H1 (cell line): Measurements from ENCODE around the gene RAD23A. TPM values are rescaled to one million over a fixed set of nuclear protein-coding genes. Genes with fewer than 3 reads are reported as not detected.

ENCODE experiments used
- CTCF ChIA-PET: fragments of 300-600 bp; sonication (Branson Sonifier 250); formaldehyde crosslinking; loops from one replicate; lab custom pipeline; 2021; ENCODE audit not compliant: partially characterized antibody; lab: Charles Lee
- POLR2A ChIA-PET: fragments of 300-600 bp; sonication (Branson Sonifier 250); formaldehyde crosslinking; loops from one replicate; lab custom pipeline; 2021; ENCODE audit warnings: inconsistent platforms; ENCODE audit not compliant: partially characterized antibody; lab: Charles Lee
- DNase-seq, 2 experiments: peaks; one replicate each; pipeline versions ENCODE4 v3.0.0 to v3.0.0-alpha.2; 2010 to 2022; ENCODE audit warnings: low spot score in 2 of 2, low read depth in 1 of 2, mixed read lengths in 1 of 2
- FAIRE-seq: peaks from 2 replicates; lab custom pipeline; 2011; peaks lifted over from hg19 to GRCh38; lab: Jason Lieb, UNC
- H2AFZ ChIP-seq: 2 replicates; pipeline ENCODE4 v1.8.1; 2012; ENCODE audit warnings: low read length, inconsistent platforms
- H2AK5ac ChIP-seq: 2 replicates; pipeline ENCODE4 v1.6.1; 2013; ENCODE audit warnings: low read depth, low read length
- H2BK120ac ChIP-seq: replicated peaks from 2 replicates; pipeline ENCODE3; 2013; ENCODE audit warnings: low read depth, low read length, inconsistent platforms
- H2BK12ac ChIP-seq: 2 replicates; pipeline ENCODE4 v1.6.1; 2013; ENCODE audit warnings: low read depth, low read length
- H2BK15ac ChIP-seq: 2 replicates; pipeline ENCODE4 v1.6.1; 2013; ENCODE audit warnings: low read length
- H2BK20ac ChIP-seq: 2 replicates; pipeline ENCODE4 v1.6.1; 2013; ENCODE audit warnings: low read length
- H2BK5ac ChIP-seq: 2 replicates; pipeline ENCODE4 v1.6.1; 2013; ENCODE audit warnings: low read depth, low read length
- H3K14ac ChIP-seq: 2 replicates; pipeline ENCODE4 v1.6.1; 2013; ENCODE audit warnings: inconsistent platforms; ENCODE audit not compliant: insufficient read length
- H3K18ac ChIP-seq: 2 replicates; pipeline ENCODE4 v1.6.1; 2013; ENCODE audit warnings: low read length; ENCODE audit errors: extremely low read depth
- H3K23ac ChIP-seq: 2 replicates; pipeline ENCODE4 v1.6.1; 2013; ENCODE audit warnings: inconsistent platforms; ENCODE audit not compliant: insufficient read length
- H3K23me2 ChIP-seq: 2 replicates; pipeline ENCODE4 v1.6.1; 2013; ENCODE audit warnings: low read depth, low read length
- H3K27ac ChIP-seq: 2 replicates; pipeline ENCODE4 v1.6.1; 2011; ENCODE audit warnings: low read depth, low read length, inconsistent platforms
- H3K27me3 ChIP-seq, 4 experiments: replicated peaks in 1 of 4; 1 replicate in 1 of 4; 2 replicates in 3 of 4; pipeline versions ENCODE4 v1.6.1 to v1.8.1; 2011 to 2013; ENCODE audit warnings: low read length in 3 of 4, mild to moderate bottlenecking in 3 of 4, inconsistent platforms in 2 of 4, mixed read lengths in 2 of 4, moderate library complexity in 1 of 4; ENCODE audit not compliant: control insufficient read depth in 3 of 4, insufficient read depth in 3 of 4; ENCODE audit errors: extremely low read depth in 1 of 4
- H3K36me3 ChIP-seq, 4 experiments: 2 replicates each; pipeline versions ENCODE4 v1.6.1 to v1.8.1; 2011 to 2013; ENCODE audit warnings: mild to moderate bottlenecking in 4 of 4, low read length in 3 of 4, moderate library complexity in 2 of 4, control low read depth in 1 of 4, inconsistent platforms in 1 of 4; ENCODE audit not compliant: insufficient read depth in 4 of 4, control insufficient read depth in 2 of 4
- H3K4ac ChIP-seq: replicated peaks from 2 replicates; pipeline ENCODE3; 2013; ENCODE audit warnings: low read length, low read depth, mixed read lengths, inconsistent platforms; ENCODE audit not compliant: insufficient read length
- H3K4me1 ChIP-seq, 4 experiments: replicated peaks in 1 of 4; 1 replicate in 1 of 4; 2 replicates in 3 of 4; pipeline versions ENCODE4 v1.6.1 to v1.8.1; 2011 to 2013; ENCODE audit warnings: low read length in 3 of 4, inconsistent platforms in 2 of 4, mixed read lengths in 1 of 4; ENCODE audit not compliant: insufficient read depth in 4 of 4, control insufficient read depth in 3 of 4
- H3K4me2 ChIP-seq, 2 experiments: 2 replicates each; pipeline versions ENCODE4 v1.6.1 to v1.8.1; 2011 to 2013; ENCODE audit warnings: low read depth in 2 of 2, low read length in 2 of 2, control low read depth in 1 of 2, inconsistent platforms in 1 of 2, mild to moderate bottlenecking in 1 of 2; ENCODE audit not compliant: insufficient read depth in 1 of 2
- H3K4me3 ChIP-seq, 4 experiments: fragments of 200-600, 300-600 bp in 1 of 4; sonication (generic), shearing (Covaris generic), sonication (Bioruptor Twin) in 1 of 4; 2 replicates each; pipeline versions ENCODE4 v1.5.1 to v1.8.1; 2011 to 2016; ENCODE audit warnings: low read length in 4 of 4, low read depth in 3 of 4, control low read depth in 2 of 4, inconsistent platforms in 2 of 4, mild to moderate bottlenecking in 2 of 4, mixed read lengths in 1 of 4, moderate library complexity in 1 of 4; ENCODE audit not compliant: insufficient read depth in 2 of 4; ENCODE audit errors: extremely low read depth in 1 of 4
- H3K56ac ChIP-seq: replicated peaks from 2 replicates; pipeline ENCODE3; 2013; ENCODE audit warnings: low read depth, mild to moderate bottlenecking, mixed read lengths, low read length, inconsistent platforms; ENCODE audit not compliant: insufficient read length
- H3K79me1 ChIP-seq: 2 replicates; pipeline ENCODE4 v1.6.1; 2013; ENCODE audit warnings: low read depth, low read length, control low read depth
- H3K79me2 ChIP-seq, 2 experiments: 2 replicates each; pipeline versions ENCODE4 v1.6.1 to v1.8.1; 2012 to 2013; ENCODE audit warnings: low read length in 2 of 2, mild to moderate bottlenecking in 2 of 2, inconsistent platforms in 1 of 2; ENCODE audit not compliant: insufficient read depth in 2 of 2, control insufficient read depth in 1 of 2
- H3K9ac ChIP-seq, 4 experiments: replicated peaks in 1 of 4; 1 replicate in 1 of 4; 2 replicates in 3 of 4; pipeline versions ENCODE4 v1.6.1 to v1.8.1; 2011 to 2013; ENCODE audit warnings: low read depth in 3 of 4, low read length in 3 of 4, control low read depth in 2 of 4, mild to moderate bottlenecking in 2 of 4, moderate library complexity in 2 of 4, inconsistent platforms in 1 of 4; ENCODE audit errors: extremely low read depth in 1 of 4
- H3K9me3 ChIP-seq, 2 experiments: 2 replicates each; pipeline versions ENCODE4 v1.6.1 to v1.8.1; 2012 to 2013; ENCODE audit warnings: mild to moderate bottlenecking in 2 of 2, moderate library complexity in 2 of 2, control low read depth in 1 of 2, inconsistent platforms in 1 of 2, low read depth in 1 of 2, low read length in 1 of 2, mixed read lengths in 1 of 2; ENCODE audit not compliant: insufficient read depth in 2 of 2
- H4K20me1 ChIP-seq, 2 experiments: replicated peaks in 1 of 2; 2 replicates each; pipeline versions ENCODE3 to v1.8.1; 2011 to 2013; ENCODE audit warnings: inconsistent platforms in 2 of 2, low read length in 2 of 2, mild to moderate bottlenecking in 1 of 2; ENCODE audit not compliant: insufficient read depth in 2 of 2, control insufficient read depth in 1 of 2
- H4K5ac ChIP-seq: 2 replicates; pipeline ENCODE4 v1.6.1; 2013; ENCODE audit warnings: low read length, low read depth, mixed read lengths, inconsistent platforms; ENCODE audit not compliant: insufficient read length
- H4K8ac ChIP-seq: 2 replicates; pipeline ENCODE4 v1.8.0; 2013; ENCODE audit warnings: mild to moderate bottlenecking, moderate library complexity, low read length, inconsistent platforms; ENCODE audit not compliant: insufficient read depth; ENCODE audit errors: extremely low read depth
- H4K91ac ChIP-seq: replicated peaks from 2 replicates; pipeline ENCODE3; 2013; ENCODE audit warnings: low read length, mixed read lengths, inconsistent platforms; ENCODE audit not compliant: insufficient read length
- POU5F1 ChIP-seq: IDR thresholded peaks from 2 replicates; pipeline ENCODE4 v1.6.1; 2011; ENCODE audit warnings: low read depth, mild to moderate bottlenecking, low read length, moderate library complexity
- SP2 ChIP-seq: IDR thresholded peaks from 2 replicates; pipeline ENCODE4 v1.6.1; 2012; ENCODE audit warnings: mild to moderate bottlenecking, low read length, inconsistent platforms
- SP4 ChIP-seq: IDR thresholded peaks from 2 replicates; pipeline ENCODE4 v1.6.1; 2012; ENCODE audit warnings: low read length, inconsistent platforms
- WGBS, 2 experiments: shearing (Covaris generic) in 1 of 2; methylation state at CpG; one replicate each; pipeline versions ENCODE4 v1.1.6 to v1.1.7; 2013 to 2015; ENCODE audit warnings: low lambda C conversion rate in 2 of 2, mixed read lengths in 2 of 2, inconsistent platforms in 1 of 2, low coverage in 1 of 2, missing lambda C conversion rate in 1 of 2; ENCODE audit not compliant: insufficient replicate concordance in 2 of 2, insufficient coverage in 1 of 2, insufficient read length in 1 of 2; ENCODE audit errors: extremely low coverage in 1 of 2, missing lambda C conversion rate in 1 of 2; 5-methylcytosine and 5-hydroxymethylcytosine counted together
- polyA plus RNA-seq, 7 experiments: library from polyadenylated mRNA; depleted of rRNA in 3 of 7; stranded (reverse) in 5 of 7; unstranded in 2 of 7; fragments of >200 nt in 5 of 7; fragments of 200-250 nt in 2 of 7; gene quantifications; 1 replicate in 5 of 7; 2 replicates in 1 of 7; 4 replicates in 1 of 7; pipeline versions ENCODE4 v1.2.1 to v1.2.3, GENCODE V29; 2011 to 2013; ENCODE audit warnings: missing spikeins in 2 of 7, mixed read lengths in 2 of 7
- total RNA-seq: library from RNA; stranded (reverse); fragmentation: NEBNext Ultra II Directional; extraction: Animal tissue kit (Norgen Biotek cat#: 25700); gene quantifications from 2 replicates; pipeline ENCODE4 v1.2.1, GENCODE V29; 2021

Gene RAD23A
- total and polyA plus RNA-seq, 2 of the 8 experiments (the other 6 are each of a cell fraction or from before 2014, with no cell fraction given) = 40.0 to 76.1 TPM

DNA sequence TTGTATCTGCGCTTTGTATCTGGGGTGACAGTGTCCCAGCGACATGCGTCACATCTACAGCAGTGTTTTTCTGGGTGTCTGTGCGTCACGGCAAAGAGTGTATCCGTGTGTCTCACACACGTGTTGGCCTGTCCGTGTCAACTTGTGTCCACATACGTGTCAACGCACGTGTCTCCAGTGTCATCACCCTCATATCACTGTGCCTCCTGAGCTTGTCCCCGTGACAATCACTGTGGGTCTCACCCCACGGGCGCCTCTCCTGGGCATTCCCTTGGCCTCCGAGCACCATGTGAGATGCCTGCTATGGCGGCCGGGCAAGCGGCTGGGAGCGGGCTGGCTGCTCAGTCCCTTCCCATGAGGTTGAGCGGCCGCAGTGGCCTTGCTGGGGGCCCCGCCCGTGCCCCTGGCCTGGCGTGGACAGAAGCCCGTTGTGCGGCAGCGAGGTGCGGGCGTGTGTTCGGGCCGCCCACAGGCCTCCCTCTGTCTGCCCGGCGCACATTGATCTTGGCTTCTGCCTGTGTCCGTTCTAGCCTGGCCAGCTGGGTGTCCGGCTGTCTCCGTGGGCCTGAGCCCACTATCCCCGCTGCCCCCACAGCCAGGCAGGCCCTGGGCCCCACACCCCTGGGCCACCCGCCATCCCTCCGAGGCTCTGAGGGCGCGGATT is 56.0 kb downstream of the RAD23A start:
- FAIRE-seq = no peak
- Histone ChIP-seq H3K27ac (no peak overlapping the region), H4K8ac (no peak overlapping the region), H3K4me1 (peaks cover 0 to 1% (median 0%) of the 10 kb centered on the region in 4 experiments; a peak in 3 of 7 replicates), H2BK20ac (0 out of 2 replicates have a peak overlapping the region, but pooled peaks have one; percentile 61), H4K20me1 (peaks cover 6 to 15% of the 10 kb centered on the region in 2 experiments), H3K36me3 (no peaks in the 10 kb centered on the region), H3K9ac (no peak overlapping the region), H3K79me1 (no peaks in the 10 kb centered on the region), H2BK15ac (no peak overlapping the region), H3K56ac (no peak overlapping the region), H2AK5ac (peak overlapping the region; percentile 57; the same call in 1 of the 2 replicates), H3K4ac (no peak overlapping the region), H4K5ac (no peak overlapping the region), H3K4me3 (no peak overlapping the region), H3K14ac (no peak overlapping the region), H2AFZ (no peak overlapping the region), H3K4me2 (no peak overlapping the region), H2BK12ac (peak overlapping the region; percentile 45; the same call in 1 of the 2 replicates), H3K9me3 (no peaks in the 10 kb centered on the region), H2BK5ac (no peak overlapping the region), H3K18ac (no peak overlapping the region), H2BK120ac (no peak overlapping the region), H3K23ac (no peak overlapping the region), H3K23me2 (no peaks in the 10 kb centered on the region), H4K91ac (no peak overlapping the region), H3K79me2 (no peaks in the 10 kb centered on the region), H3K27me3 (peaks cover 21 to 94% (median 74%) of the 10 kb centered on the region in 4 experiments)
- 86% methylated on average over 35 of the region's 41 CpGs; no CpG with 5 or more reads in 1 of the 2 experiments for WGBS, 2 experiments
- TF ChIP-seq SP4 (no peak), POU5F1 (no peak), SP2 (no peak)
- CTCF ChIA-PET = interaction anchor here (0.6 to 12.9 kb wide), 11 partner anchors 9 to 94 kb away, joined by 3 to 175 read pairs (median 3); no protein-coding TSS in a partner anchor
- DNase-seq = no peak
- POLR2A ChIA-PET = interaction anchor here (1.2 to 1.4 kb wide), 2 partner anchors 45 to 88 kb away, joined by 4 read pairs; partner anchors contain the start of gene GADD45GIP1
